Omental fat pad (tissue), 4 donors: ENCODE data around the gene PRSS56. TPM values are rescaled to one million over a fixed set of nuclear protein-coding genes. Genes with fewer than 3 reads are reported as not detected.

Experiments
- ATAC-seq: fragments of 150-250 bp; one replicate; pipeline ENCODE4 v1.9.1; 2016; ENCODE audit warnings: mild to moderate bottlenecking, moderate library complexity; ENCODE audit not compliant: low FRiP score
- DNase-seq: peaks from one replicate; pipeline ENCODE4 v3.0.0-alpha.2; 2019; ENCODE audit warnings: low spot score
- total RNA-seq, 4 donors: library from RNA; depleted of rRNA; stranded (reverse); fragments of >200 nt; gene quantifications; one replicate each; pipeline ENCODE4 v1.1.0, GENCODE V29; 2016
- TF ChIP-seq, protein P1 (sequence below), 3 donors: fragments of 450-650 bp; IDR thresholded peaks; one replicate each; pipeline ENCODE4 v1.5.1; 2016 to 2017; ENCODE audit warnings: antibody characterized with exemption in 3 of 3, mild to moderate bottlenecking in 3 of 3, moderate library complexity in 2 of 3

Gene PRSS56
- total RNA-seq, 4 donors from 2014 or later, result not detected

DNA sequence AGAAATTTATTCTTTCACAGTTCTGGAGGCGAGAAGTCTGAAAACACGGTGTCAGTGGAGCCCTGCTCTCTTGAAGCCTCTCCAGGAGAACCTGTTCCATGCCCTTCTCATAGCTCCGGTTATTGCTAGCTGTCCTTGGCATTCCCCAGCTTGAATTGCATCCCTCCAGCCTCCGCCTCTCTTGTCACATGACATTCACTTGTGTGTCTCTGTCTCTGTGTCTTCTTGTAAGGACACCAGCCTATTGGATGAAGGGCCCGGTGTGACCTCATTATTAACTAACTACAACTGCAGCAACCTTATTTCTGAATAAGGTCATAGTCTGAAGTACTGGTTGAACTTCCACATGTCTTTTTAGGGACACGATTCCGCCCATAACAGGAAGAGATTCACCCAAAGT is 4.5 kb upstream of the PRSS56 start:
- ATAC-seq (no peak), DNase-seq (no peak)
- TF ChIP-seq, protein P1, sequence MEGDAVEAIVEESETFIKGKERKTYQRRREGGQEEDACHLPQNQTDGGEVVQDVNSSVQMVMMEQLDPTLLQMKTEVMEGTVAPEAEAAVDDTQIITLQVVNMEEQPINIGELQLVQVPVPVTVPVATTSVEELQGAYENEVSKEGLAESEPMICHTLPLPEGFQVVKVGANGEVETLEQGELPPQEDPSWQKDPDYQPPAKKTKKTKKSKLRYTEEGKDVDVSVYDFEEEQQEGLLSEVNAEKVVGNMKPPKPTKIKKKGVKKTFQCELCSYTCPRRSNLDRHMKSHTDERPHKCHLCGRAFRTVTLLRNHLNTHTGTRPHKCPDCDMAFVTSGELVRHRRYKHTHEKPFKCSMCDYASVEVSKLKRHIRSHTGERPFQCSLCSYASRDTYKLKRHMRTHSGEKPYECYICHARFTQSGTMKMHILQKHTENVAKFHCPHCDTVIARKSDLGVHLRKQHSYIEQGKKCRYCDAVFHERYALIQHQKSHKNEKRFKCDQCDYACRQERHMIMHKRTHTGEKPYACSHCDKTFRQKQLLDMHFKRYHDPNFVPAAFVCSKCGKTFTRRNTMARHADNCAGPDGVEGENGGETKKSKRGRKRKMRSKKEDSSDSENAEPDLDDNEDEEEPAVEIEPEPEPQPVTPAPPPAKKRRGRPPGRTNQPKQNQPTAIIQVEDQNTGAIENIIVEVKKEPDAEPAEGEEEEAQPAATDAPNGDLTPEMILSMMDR (IDR thresholded peaks at IDR 0.05), result no peak

DNA sequence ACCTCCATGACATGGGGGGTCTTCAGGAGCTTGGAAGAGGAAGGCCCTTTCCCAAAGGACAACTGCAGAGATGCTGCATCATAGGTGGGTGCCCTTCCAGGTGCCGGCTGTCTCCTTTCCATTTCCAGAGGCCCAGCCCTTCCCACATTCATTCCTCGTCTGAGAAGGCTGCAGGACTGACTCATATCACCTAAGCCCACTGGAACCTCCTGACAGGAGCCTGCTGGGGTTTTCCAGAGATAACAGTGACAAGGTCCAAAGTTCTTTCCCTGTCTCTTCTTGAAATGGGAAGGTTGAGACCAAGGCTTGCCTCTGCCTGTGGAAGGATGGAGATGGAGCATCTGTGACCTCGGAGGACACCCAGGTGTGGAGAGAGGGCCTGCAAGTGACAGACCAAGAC is 3.6 kb upstream of the PRSS56 start:
- ATAC-seq (no peak), DNase-seq (no peak)
- TF ChIP-seq, protein P1 (IDR thresholded peaks at IDR 0.05), result no peak

DNA sequence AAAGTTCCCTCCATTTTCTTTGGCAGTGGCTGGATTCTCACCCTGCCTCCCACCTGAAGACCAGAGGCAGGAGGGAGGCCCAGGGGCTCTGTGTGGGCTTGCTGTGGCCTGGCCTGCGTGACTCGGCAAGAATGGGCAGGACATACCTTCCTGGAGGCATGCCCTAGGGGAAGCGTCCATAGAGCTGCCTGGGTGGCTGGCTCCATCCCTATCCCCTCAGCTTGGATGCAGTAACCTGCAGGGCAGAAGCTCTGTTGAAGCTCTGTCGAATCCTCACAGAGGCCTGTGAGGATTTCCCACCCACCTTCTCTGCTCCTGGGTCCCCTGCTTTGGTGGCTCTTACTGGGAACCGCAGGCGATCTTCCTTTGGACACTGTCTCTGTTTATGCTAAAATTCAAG is 1.3 kb upstream of the PRSS56 start:
- DNase-seq (no peak), ATAC-seq (no peak)
- TF ChIP-seq, protein P1 (IDR thresholded peaks at IDR 0.05), result no peak

DNA sequence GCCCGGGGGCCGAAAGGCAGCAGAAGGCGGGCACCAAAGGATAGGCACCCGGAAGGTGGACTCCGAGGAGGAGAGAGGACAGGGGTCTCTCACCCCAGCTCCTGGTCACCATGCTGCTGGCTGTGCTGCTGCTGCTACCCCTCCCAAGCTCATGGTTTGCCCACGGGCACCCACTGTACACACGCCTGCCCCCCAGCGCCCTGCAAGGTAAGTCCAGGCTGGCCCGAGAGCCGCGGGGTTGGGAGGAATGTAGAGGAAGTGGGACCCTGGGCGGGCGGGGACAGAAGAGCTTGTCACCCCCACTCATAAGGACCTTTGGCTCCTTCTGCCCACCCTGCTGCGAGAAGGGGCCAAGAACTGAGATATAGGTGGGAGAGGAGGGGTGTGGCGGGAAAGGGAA is 301 bp downstream of the PRSS56 start:
- TF ChIP-seq, protein P1 (IDR thresholded peaks at IDR 0.05), result no peak
- ATAC-seq (no peak), DNase-seq (no peak)

DNA sequence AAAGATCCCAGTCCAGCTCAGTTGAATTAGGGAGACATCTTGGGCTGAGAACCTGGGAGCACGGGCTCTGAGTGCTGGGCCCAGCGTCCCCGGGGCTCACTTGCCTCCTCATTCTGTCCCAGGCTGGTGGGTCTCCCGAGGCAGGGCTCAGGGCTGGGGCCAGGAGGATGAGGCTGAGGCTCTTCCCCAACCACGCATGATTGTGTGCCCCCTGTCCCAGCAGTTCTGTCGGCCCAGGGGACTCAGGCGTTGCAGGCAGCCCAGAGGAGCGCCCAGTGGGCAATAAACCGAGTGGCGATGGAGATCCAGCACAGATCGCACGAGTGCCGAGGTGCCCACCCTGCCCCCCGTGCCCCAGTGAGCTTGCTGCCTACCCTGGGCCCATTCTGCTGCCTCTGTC is 910 bp downstream of the PRSS56 start:
- TF ChIP-seq, protein P1 (IDR thresholded peaks at IDR 0.05), result no peak
- DNase-seq (no peak), ATAC-seq (no peak)

DNA sequence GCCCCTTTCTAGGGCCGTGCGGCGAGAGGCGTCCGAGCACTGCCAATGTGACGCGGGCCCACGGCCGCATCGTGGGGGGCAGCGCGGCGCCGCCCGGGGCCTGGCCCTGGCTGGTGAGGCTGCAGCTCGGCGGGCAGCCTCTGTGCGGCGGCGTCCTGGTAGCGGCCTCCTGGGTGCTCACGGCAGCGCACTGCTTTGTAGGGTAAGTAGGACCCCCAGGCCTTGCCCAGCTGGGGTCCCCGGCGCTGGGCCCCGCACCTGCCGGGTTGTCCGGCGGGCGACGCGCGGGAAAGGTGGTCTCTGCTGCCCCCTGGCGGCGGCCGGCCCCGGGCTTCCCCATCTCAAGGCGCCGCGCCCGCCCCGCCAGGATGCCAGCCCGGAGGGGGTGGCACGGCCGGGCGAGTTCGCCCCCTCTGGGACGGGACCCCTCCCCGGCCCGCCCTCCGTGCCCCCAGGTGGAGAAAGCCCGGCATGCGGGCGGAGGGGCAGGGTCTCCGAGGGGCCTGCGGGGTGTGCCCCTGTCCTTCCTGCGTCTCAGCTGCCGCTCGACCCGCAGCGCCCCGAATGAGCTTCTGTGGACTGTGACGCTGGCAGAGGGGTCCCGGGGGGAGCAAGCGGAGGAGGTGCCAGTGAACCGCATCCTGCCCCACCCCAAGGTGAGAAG is 1.9 kb downstream of the PRSS56 start:
- ATAC-seq, result peak; percentile 46
- TF ChIP-seq, protein P1 (IDR thresholded peaks at IDR 0.05), result peak in 1 of 3 donors; percentile 80
- peak; percentile 41 for DNase-seq

DNA sequence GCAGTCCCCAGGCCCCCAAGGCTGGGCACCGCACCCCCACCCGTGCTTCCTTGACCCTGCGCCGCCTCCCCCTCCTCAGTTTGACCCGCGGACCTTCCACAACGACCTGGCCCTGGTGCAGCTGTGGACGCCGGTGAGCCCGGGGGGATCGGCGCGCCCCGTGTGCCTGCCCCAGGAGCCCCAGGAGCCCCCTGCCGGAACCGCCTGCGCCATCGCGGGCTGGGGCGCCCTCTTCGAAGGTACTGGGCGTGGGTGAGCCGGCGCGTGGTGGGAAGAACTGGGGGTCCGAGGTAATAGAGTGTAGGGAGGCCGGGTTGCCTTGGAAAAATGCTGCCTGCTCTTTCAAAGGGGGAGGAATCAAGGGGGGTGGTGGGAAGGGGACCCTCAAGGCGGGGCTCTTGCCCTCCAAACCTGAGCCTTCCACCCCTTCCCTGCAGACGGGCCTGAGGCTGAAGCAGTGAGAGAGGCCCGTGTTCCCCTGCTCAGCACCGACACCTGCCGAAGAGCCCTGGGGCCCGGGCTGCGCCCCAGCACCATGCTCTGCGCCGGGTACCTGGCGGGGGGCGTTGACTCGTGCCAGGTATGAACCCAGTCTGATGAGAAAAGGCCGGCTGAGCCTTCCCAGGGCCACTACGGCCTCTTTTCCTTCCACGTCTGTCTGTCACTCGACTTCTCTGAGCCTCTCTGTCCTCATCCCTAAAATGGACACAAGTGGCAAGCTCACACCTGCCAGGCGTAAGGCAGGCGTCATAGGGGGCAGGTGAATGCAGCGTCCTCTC is 2.6 kb downstream of the PRSS56 start:
- TF ChIP-seq, protein P1 (IDR thresholded peaks at IDR 0.05), result no peak
- DNase-seq, result no peak
- no peak for ATAC-seq
